ENCODE results near the gene COL7A1. TPM values are rescaled to one million over a fixed set of nuclear protein-coding genes. Genes with fewer than 3 reads are reported as not detected.

The COL7A1 gene
- total RNA-seq, 4 donors from 2014 or later = 3.1 to 15.7 (median 15.0) TPM

GRCh38 chr3:48599509-48600285 is 4.6 kb upstream of the COL7A1 start:
- WGBS, 2 donors = 89 to 91% methylated on average over 11 of the region's 12 CpGs
- Histone ChIP-seq H3K27me3 (no peaks in the 10 kb centered on the region), H3K9me3 (no peaks in the 10 kb centered on the region), H3K36me3 (peaks cover 5 to 74% (median 44%) of the 10 kb centered on the region in 3 donors), H3K4me3 (no peak overlapping the region), H3K27ac (peak overlapping the region in 3 of 4 donors; percentile 51 to 64 (median 55)), H3K4me1 (peaks cover 0 to 30% (median 6%) of the 10 kb centered on the region in 4 donors)
- TF ChIP-seq POLR2A (IDR thresholded peaks at IDR 0.05) (no peak), CTCF (IDR thresholded peaks at IDR 0.05) (no peak), EP300 (IDR thresholded peaks at IDR 0.05) (no peak)
- DNase-seq (ENCODE audit: low spot score in 2 of 2) = no peak

- no peak for DNase-seq (ENCODE audit: low spot score in 2 of 2)
- 71 to 75% methylated on average over 11 of the region's 11 CpGs for WGBS, 2 donors
- peaks cover 0 to 5% of the 10 kb centered on the region in 2 donors for H3K27me3 ChIP-seq
- peaks cover 0 to 36% (median 11%) of the 10 kb centered on the region in 4 donors for H3K4me1 ChIP-seq
- H3K36me3 ChIP-seq = peaks cover 5 to 68% (median 38%) of the 10 kb centered on the region in 3 donors
- H3K27ac ChIP-seq = peak overlapping the region in 3 of 4 donors; percentile 51 to 64 (median 55)
- H3K9me3 ChIP-seq = no peaks in the 10 kb centered on the region
- no peak for TF ChIP-seq EP300 (IDR thresholded peaks at IDR 0.05)
- no peak for TF ChIP-seq POLR2A (IDR thresholded peaks at IDR 0.05)
- no peak for TF ChIP-seq CTCF (IDR thresholded peaks at IDR 0.05)
- H3K4me3 ChIP-seq = no peak overlapping the region
Measured at GRCh38 chr3:48599077-48599501, 4.0 kb upstream of the COL7A1 start.

GRCh38 chr3:48598323-48599076 is 3.4 kb upstream of the COL7A1 start:
- H3K36me3 ChIP-seq = peaks cover 0 to 62% (median 36%) of the 10 kb centered on the region in 3 donors

GRCh38 chr3:48597408-48597800 is 2.3 kb upstream of the COL7A1 start:
- Histone ChIP-seq H3K27ac (peak overlapping the region in 2 of 4 donors; percentile 51 to 64), H3K36me3 (peaks cover 0 to 51% (median 31%) of the 10 kb centered on the region in 3 donors), H3K4me1 (peaks cover 0 to 37% (median 11%) of the 10 kb centered on the region in 4 donors), H3K9me3 (no peaks in the 10 kb centered on the region), H3K27me3 (peaks cover 0 to 13% of the 10 kb centered on the region in 2 donors), H3K4me3 (no peak overlapping the region)
- TF ChIP-seq EP300 (IDR thresholded peaks at IDR 0.05) (no peak), CTCF (IDR thresholded peaks at IDR 0.05) (no peak), POLR2A (IDR thresholded peaks at IDR 0.05) (no peak)
- DNase-seq (ENCODE audit: low spot score in 2 of 2) = no peak
- 60 to 74% methylated on average over 5 to 6 of the region's 6 CpGs for WGBS, 2 donors

More at GRCh38 chr3:48598323-48599076, 3.4 kb upstream of the COL7A1 start:
- Histone ChIP-seq H3K27me3 (peaks cover 0 to 10% of the 10 kb centered on the region in 2 donors), H3K27ac (peak overlapping the region in 3 of 4 donors; percentile 51 to 64 (median 55)), H3K9me3 (no peaks in the 10 kb centered on the region), H3K4me1 (peaks cover 0 to 37% (median 11%) of the 10 kb centered on the region in 4 donors), H3K4me3 (no peak overlapping the region)
- WGBS, 2 donors = 55 to 57% methylated on average over 4 to 5 of the region's 5 CpGs
- TF ChIP-seq EP300 (IDR thresholded peaks at IDR 0.05) = peak in 1 of 2 donors; percentile 22
- no peak for TF ChIP-seq POLR2A (IDR thresholded peaks at IDR 0.05)
- DNase-seq (ENCODE audit: low spot score in 2 of 2) = no peak

GRCh38 chr3:48596676-48597407 is 1.7 kb upstream of the COL7A1 start:
- no peak for DNase-seq (ENCODE audit: low spot score in 2 of 2)
- peaks cover 0 to 13% of the 10 kb centered on the region in 2 donors for H3K27me3 ChIP-seq
- WGBS, 2 donors = 54 to 74% methylated on average over 8 of the region's 8 CpGs
- H3K9me3 ChIP-seq = no peaks in the 10 kb centered on the region
- H3K27ac ChIP-seq = no peak overlapping the region
- peaks cover 0 to 37% (median 11%) of the 10 kb centered on the region in 4 donors for H3K4me1 ChIP-seq
- H3K36me3 ChIP-seq = peaks cover 0 to 50% (median 30%) of the 10 kb centered on the region in 3 donors
- H3K4me3 ChIP-seq = no peak overlapping the region
- TF ChIP-seq EP300 (IDR thresholded peaks at IDR 0.05) = no peak
- no peak for TF ChIP-seq CTCF (IDR thresholded peaks at IDR 0.05)
- TF ChIP-seq POLR2A (IDR thresholded peaks at IDR 0.05) = no peak

Data from tibial nerve (tissue), 4 donors.